ENCODE data around the gene LRRC75A. TPM values are rescaled to one million over a fixed set of nuclear protein-coding genes. Genes with fewer than 3 reads are reported as not detected.
"Not testable (repeated sequence)": the region's sequence is repeated elsewhere in the genome, so short reads cannot be mapped to it uniquely, and the experiment has no call there.

Gene LRRC75A
- total RNA-seq, 1 experiment from 2014 or later: 10.1 TPM

- not testable (repeated sequence) for H3K56ac ChIP-seq (ENCODE audit: insufficient read length, low read depth, low read length); H3K4me2 ChIP-seq (ENCODE audit: insufficient read depth, insufficient read length, low read length); H3K36me3 Mint-ChIP-seq (ENCODE audit: insufficient read depth in 1 of 3, low read depth in 3 of 3); H4K5ac ChIP-seq (ENCODE audit: insufficient read length, low read depth, low read length); DNase-seq; H4K8ac ChIP-seq (replicated peaks; ENCODE audit: insufficient read length, low read depth, low read length); H3K27ac Mint-ChIP-seq; H3K79me1 ChIP-seq (ENCODE audit: insufficient read depth, low read depth, low read length, poor library complexity, severe bottlenecking); H3K4ac ChIP-seq (ENCODE audit: low read depth, low read length); H3K4me1 ChIP-seq (ENCODE audit: insufficient read depth, low read length); H3T11ph ChIP-seq (ENCODE audit: low read length); H2BK120ac ChIP-seq (ENCODE audit: low read depth, low read length, poor library complexity, severe bottlenecking); H2BK12ac ChIP-seq (ENCODE audit: insufficient read length, low read depth, low read length); H3K4me3 Mint-ChIP-seq; H3K14ac ChIP-seq (ENCODE audit: insufficient read depth, low read length); H4K91ac ChIP-seq (ENCODE audit: insufficient read length, low read depth, low read length); H2AFZ ChIP-seq (ENCODE audit: low read length); H3K27ac ChIP-seq (ENCODE audit: insufficient read length, low read depth, low read length); H3K9ac ChIP-seq (ENCODE audit: extremely low read depth, insufficient read length, low read length); H2BK15ac ChIP-seq (ENCODE audit: low read depth, low read length); H3K18ac ChIP-seq (ENCODE audit: insufficient read length, low read depth, low read length); H2BK5ac ChIP-seq (ENCODE audit: insufficient read length, low read length); H3K9me3 ChIP-seq (ENCODE audit: control insufficient read depth, low read depth, low read length); H3K9me3 Mint-ChIP-seq; H3K23me2 ChIP-seq (ENCODE audit: insufficient read length, low read depth, low read length, poor library complexity, severe bottlenecking); H2AK5ac ChIP-seq (ENCODE audit: insufficient read length, low read length); H2BK20ac ChIP-seq (ENCODE audit: low read depth, low read length, poor library complexity, severe bottlenecking); H3K27me3 ChIP-seq (ENCODE audit: insufficient read depth, low read length); H4K20me1 ChIP-seq (ENCODE audit: control insufficient read depth, insufficient read depth, insufficient read length); H3K23ac ChIP-seq (ENCODE audit: insufficient read length, low read depth, low read length); H3K79me2 ChIP-seq (ENCODE audit: insufficient read depth, low read length); H3K4me1 Mint-ChIP-seq
- peak; percentile 47 for TF ChIP-seq CTCF (conservative IDR thresholded peaks at IDR 0.05)
- H3K27me3 Mint-ChIP-seq (ENCODE audit: low read depth): peaks cover 19% of the 10 kb centered on the region
- WGBS (ENCODE audit: extremely low coverage, insufficient read length, low lambda C conversion rate): no CpG with 5 or more reads among the region's 6 CpGs
These were observed 33.6 kb upstream of the LRRC75A start for GRCh38 chr17:16525556-16525955.
